RWPE2 (cell line): Measurements from ENCODE around the gene INSYN2B.
A peak's percentile ranks its signal among the peaks of the same experiment; 100 is the strongest.

Experiments
- ATAC-seq: fragments of 200-7000 bp; cut with Tn5 transposase; 3 replicates; pipeline ENCODE4 v1.9.1; 2021; ENCODE audit warnings: low read depth
- DNase-seq: peaks from one replicate; pipeline ENCODE4 v3.0.0-alpha.2; 2020; ENCODE audit warnings: low spot score
- H3K27ac ChIP-seq: fragments of 450-650 bp; 2 replicates; pipeline ENCODE4 v1.5.1; 2017; ENCODE audit warnings: mild to moderate bottlenecking; ENCODE audit not compliant: poor library complexity, severe bottlenecking
- H3K27me3 ChIP-seq: fragments of 250-450 bp; sonication (Bioruptor Pico); 2 replicates; pipeline ENCODE4 v1.5.1; 2021; ENCODE audit warnings: mild to moderate bottlenecking, moderate library complexity; ENCODE audit not compliant: insufficient read depth, poor library complexity, severe bottlenecking
- H3K36me3 ChIP-seq: fragments of 250-450 bp; sonication (Bioruptor Pico); 2 replicates; pipeline ENCODE4 v1.5.1; 2020; ENCODE audit warnings: low read depth, mild to moderate bottlenecking, moderate library complexity
- H3K4me1 ChIP-seq: fragments of 250-450 bp; sonication (Bioruptor Pico); 2 replicates; pipeline ENCODE4 v1.5.1; 2021; ENCODE audit warnings: mild to moderate bottlenecking, moderate library complexity; ENCODE audit not compliant: insufficient read depth, poor library complexity, severe bottlenecking
- H3K4me3 ChIP-seq: fragments of 250-450 bp; sonication (Bioruptor Pico); 2 replicates; pipeline ENCODE4 v1.5.1; 2021; ENCODE audit warnings: mild to moderate bottlenecking, moderate library complexity; ENCODE audit not compliant: severe bottlenecking
- H3K9me3 ChIP-seq: fragments of 250-450 bp; sonication (Bioruptor Pico); 2 replicates; pipeline ENCODE4 v1.5.1; 2021; ENCODE audit warnings: mild to moderate bottlenecking, moderate library complexity; ENCODE audit not compliant: severe bottlenecking
- TF ChIP-seq, protein P1 (sequence below): fragments of 450-650 bp; IDR thresholded peaks from one replicate; pipeline ENCODE4 v1.5.1; 2017; ENCODE audit warnings: mild to moderate bottlenecking, moderate library complexity; ENCODE audit not compliant: poor library complexity, severe bottlenecking

INSYN2B gene

DNA sequence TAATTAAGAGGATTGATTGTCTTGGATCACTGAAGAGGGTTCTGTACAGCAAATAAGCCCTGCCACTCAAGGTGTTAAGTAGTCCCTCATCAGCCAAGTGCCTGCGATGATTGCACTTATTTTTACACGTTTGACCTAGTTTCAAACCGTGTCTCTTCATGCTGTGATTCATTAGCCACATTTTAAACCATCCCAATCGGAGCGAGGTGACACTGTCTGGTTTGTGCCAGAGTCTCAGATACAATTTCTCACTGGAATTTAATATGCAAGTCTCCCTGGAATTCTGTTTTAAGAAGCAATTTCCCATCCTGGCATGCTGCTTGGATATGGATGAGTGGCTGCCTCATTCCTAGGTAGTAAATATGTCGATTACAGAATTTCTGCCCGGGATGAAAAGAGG is 1.6 kb downstream of the INSYN2B start:
- TF ChIP-seq, protein P1, sequence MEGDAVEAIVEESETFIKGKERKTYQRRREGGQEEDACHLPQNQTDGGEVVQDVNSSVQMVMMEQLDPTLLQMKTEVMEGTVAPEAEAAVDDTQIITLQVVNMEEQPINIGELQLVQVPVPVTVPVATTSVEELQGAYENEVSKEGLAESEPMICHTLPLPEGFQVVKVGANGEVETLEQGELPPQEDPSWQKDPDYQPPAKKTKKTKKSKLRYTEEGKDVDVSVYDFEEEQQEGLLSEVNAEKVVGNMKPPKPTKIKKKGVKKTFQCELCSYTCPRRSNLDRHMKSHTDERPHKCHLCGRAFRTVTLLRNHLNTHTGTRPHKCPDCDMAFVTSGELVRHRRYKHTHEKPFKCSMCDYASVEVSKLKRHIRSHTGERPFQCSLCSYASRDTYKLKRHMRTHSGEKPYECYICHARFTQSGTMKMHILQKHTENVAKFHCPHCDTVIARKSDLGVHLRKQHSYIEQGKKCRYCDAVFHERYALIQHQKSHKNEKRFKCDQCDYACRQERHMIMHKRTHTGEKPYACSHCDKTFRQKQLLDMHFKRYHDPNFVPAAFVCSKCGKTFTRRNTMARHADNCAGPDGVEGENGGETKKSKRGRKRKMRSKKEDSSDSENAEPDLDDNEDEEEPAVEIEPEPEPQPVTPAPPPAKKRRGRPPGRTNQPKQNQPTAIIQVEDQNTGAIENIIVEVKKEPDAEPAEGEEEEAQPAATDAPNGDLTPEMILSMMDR: no peak
- Histone ChIP-seq H3K4me1 (peaks cover 31% of the 10 kb centered on the region), H3K27ac (peak overlapping the region; percentile 95), H3K36me3 (no peaks in the 10 kb centered on the region), H3K9me3 (no peaks in the 10 kb centered on the region), H3K4me3 (peak overlapping the region; percentile 35), H3K27me3 (no peaks in the 10 kb centered on the region)
- ATAC-seq (no peak), DNase-seq (no peak)

DNA sequence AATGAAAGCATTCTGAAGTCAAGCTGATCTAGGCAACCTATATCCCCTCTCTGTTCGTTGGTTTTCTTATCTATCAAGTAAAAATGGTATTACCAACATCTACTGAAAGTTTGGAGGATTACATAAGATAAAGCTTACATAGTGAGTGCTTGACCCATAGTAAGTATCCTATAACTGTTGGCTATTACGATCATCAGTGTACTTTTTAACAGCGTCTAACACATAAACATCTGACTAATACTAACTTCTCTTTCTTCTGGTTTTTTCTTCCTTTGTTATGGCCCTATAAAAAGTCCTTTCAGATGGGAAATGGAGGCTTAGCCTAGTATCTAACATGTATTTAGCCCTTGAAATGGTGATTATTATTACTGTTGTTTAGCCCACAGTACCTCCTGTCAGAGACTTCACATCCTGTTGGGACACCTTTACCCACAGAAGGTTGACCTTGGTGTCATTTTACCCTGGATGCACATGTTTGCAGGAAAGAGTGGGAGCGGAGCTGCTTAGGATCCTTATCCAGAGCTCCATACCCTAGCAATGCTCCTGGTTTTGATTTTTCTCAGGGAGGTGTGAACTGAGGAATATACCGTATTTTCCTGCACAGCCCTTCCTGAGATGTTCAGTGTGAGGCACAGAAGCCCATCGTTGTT is 6.0 kb downstream of the INSYN2B start:
- TF ChIP-seq, protein P1: no peak
- no peak for DNase-seq
- no peak for ATAC-seq
- Histone ChIP-seq H3K4me3 (no peak overlapping the region), H3K4me1 (peaks cover 51% of the 10 kb centered on the region), H3K9me3 (no peaks in the 10 kb centered on the region), H3K36me3 (no peaks in the 10 kb centered on the region), H3K27me3 (no peaks in the 10 kb centered on the region), H3K27ac (no peak overlapping the region)

DNA sequence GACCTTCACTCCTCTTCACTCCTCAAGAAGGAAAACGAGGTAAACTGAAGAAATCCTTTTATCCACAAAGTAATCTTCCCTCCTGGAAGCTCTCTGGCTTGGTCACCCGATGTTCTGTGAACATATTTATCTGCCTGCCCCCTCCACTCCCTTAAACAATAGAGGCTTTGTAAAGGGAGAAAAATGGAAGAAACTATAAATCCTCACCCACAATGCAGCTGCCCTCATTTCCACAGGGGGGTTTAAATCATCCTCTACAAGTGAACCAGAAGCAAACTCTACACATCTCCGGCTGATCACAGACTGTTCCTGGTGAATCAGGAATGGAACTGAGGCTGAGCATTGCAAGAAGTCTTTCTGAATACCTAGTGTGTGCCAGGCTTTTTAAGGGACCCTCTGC is 7.2 kb downstream of the INSYN2B start:
- H3K4me3 ChIP-seq: no peak overlapping the region
- DNase-seq: no peak
- no peaks in the 10 kb centered on the region for H3K27me3 ChIP-seq
- peak overlapping the region; percentile 95 for H3K27ac ChIP-seq
- no peaks in the 10 kb centered on the region for H3K36me3 ChIP-seq
- H3K4me1 ChIP-seq: peaks cover 43% of the 10 kb centered on the region
- H3K9me3 ChIP-seq: no peaks in the 10 kb centered on the region
- ATAC-seq: no peak
- TF ChIP-seq, protein P1: no peak

DNA sequence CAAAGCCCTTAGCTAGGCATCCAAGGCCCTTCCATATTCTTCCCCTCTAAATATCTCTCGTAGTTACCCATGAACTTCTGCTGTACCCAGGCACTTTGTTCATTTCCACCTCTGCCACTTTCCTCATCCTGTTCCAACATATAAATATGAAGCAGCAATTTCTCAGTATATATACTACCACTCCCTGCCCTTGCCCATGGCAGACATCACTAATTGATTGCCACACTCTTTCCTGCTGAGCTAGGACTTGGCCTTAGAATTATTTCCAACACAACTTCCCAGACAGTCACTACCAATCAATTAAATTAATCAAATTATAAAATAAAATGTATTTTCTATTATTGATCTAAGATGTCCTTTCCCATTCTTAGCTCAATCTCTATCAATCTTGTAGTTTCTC is 8.5 kb downstream of the INSYN2B start:
- Histone ChIP-seq H3K4me3 (no peak overlapping the region), H3K36me3 (no peaks in the 10 kb centered on the region), H3K27ac (peak overlapping the region; percentile 95), H3K27me3 (no peaks in the 10 kb centered on the region), H3K9me3 (no peaks in the 10 kb centered on the region), H3K4me1 (peaks cover 32% of the 10 kb centered on the region)
- ATAC-seq: no peak
- no peak for DNase-seq
- TF ChIP-seq, protein P1: no peak
